HEK293T (cell line): Measurements from ENCODE around the gene ANP32B.
"Not testable (repeated sequence)": the region's sequence is repeated elsewhere in the genome, so short reads cannot be mapped to it uniquely, and the experiment has no call there.

ENCODE experiments used
- CTCF ChIA-PET: fragments of 350-600 bp; formaldehyde crosslinking; extraction: SDS; loops from one replicate; lab custom pipeline; 2021; ENCODE audit warnings: antibody characterized with exemption, inconsistent platforms; lab: Yijun Ruan, JAX
- POLR2A ChIA-PET: fragments of 350-600 bp; formaldehyde crosslinking; extraction: SDS; loops from one replicate; lab custom pipeline; 2020; ENCODE audit warnings: antibody characterized with exemption, inconsistent platforms; lab: Yijun Ruan, JAX
- DNase-seq: peaks from one replicate; pipeline ENCODE4 v3.0.0; 2012; ENCODE audit warnings: mixed read lengths; ENCODE audit errors: extremely low spot score
- ARNT ChIP-seq: fragments of 450-650 bp; IDR thresholded peaks from 2 replicates; pipeline ENCODE4 v1.6.1; 2017; ENCODE audit warnings: mild to moderate bottlenecking
- BHLHE40 ChIP-seq: fragments of 450-650 bp; IDR thresholded peaks from 2 replicates; pipeline ENCODE4 v1.6.1; 2016; ENCODE audit warnings: mild to moderate bottlenecking, moderate library complexity, borderline replicate concordance
- CTBP1 ChIP-seq: fragments of 450-650 bp; IDR thresholded peaks from 2 replicates; pipeline ENCODE4 v1.6.1; 2016; ENCODE audit warnings: borderline replicate concordance
- ELF4 ChIP-seq: fragments of 450-650 bp; IDR thresholded peaks from 2 replicates; pipeline ENCODE4 v1.6.1; 2017; ENCODE audit warnings: antibody characterized with exemption
- FOXA1 ChIP-seq: fragments of 450-650 bp; IDR thresholded peaks from 2 replicates; pipeline ENCODE4 v1.6.1; 2016; ENCODE audit warnings: mild to moderate bottlenecking
- FOXK2 ChIP-seq: fragments of 450-650 bp; IDR thresholded peaks from 2 replicates; pipeline ENCODE4 v1.6.1; 2016; ENCODE audit warnings: mild to moderate bottlenecking
- FOXM1 ChIP-seq: fragments of 450-650 bp; IDR thresholded peaks from 2 replicates; pipeline ENCODE4 v1.6.1; 2017; ENCODE audit warnings: mild to moderate bottlenecking, borderline replicate concordance
- HDGF ChIP-seq: fragments of 450-650 bp; IDR thresholded peaks from 2 replicates; pipeline ENCODE4 v1.6.1; 2017; ENCODE audit warnings: antibody characterized with exemption, borderline replicate concordance
- L3MBTL2 ChIP-seq: fragments of 450-650 bp; conservative IDR thresholded peaks from 2 replicates; pipeline ENCODE4 v1.6.1; 2016; ENCODE audit warnings: mild to moderate bottlenecking
- LEF1 ChIP-seq: fragments of 450-650 bp; IDR thresholded peaks from 2 replicates; pipeline ENCODE4 v1.6.1; 2017; ENCODE audit warnings: mild to moderate bottlenecking, borderline replicate concordance
- NFRKB ChIP-seq: fragments of 450-650 bp; IDR thresholded peaks from 2 replicates; pipeline ENCODE4 v1.6.1; 2016; ENCODE audit warnings: mild to moderate bottlenecking, moderate library complexity
- SP1 ChIP-seq: fragments of 450-650 bp; IDR thresholded peaks from 2 replicates; pipeline ENCODE4 v1.6.1; 2017
- SUZ12 ChIP-seq: fragments of 450-650 bp; IDR thresholded peaks from 2 replicates; pipeline ENCODE4 v1.6.1; 2016; ENCODE audit warnings: mild to moderate bottlenecking
- TARDBP ChIP-seq: fragments of 450-650 bp; IDR thresholded peaks from 2 replicates; pipeline ENCODE4 v1.6.1; 2016
- ZNF384 ChIP-seq: fragments of 450-650 bp; IDR thresholded peaks from 2 replicates; pipeline ENCODE4 v1.6.1; 2016
- TF ChIP-seq, protein P1 (sequence below): fragments of 450-650 bp; IDR thresholded peaks from 2 replicates; pipeline ENCODE4 v1.6.1; 2016

Gene ANP32B

DNA sequence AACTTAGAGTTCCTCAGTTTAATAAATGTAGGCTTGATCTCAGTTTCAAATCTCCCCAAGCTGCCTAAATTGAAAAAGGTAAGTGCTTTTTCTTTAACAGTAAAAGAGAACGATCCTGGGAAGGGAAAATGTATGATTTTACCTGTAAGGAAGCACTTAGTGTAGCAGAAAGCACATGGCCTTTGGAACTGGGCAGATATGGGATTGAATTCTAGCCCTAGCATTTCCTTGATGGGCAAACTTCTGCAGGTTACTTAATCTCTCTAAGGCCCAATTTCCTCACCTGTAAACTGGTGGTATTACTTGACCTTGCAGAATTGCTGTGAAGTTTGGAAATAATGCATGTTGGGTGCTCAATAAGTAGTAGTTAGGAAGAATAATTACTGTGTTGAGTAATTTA, 11.6 kb downstream of the ANP32B start:
- POLR2A ChIA-PET, result no interaction called here

DNA sequence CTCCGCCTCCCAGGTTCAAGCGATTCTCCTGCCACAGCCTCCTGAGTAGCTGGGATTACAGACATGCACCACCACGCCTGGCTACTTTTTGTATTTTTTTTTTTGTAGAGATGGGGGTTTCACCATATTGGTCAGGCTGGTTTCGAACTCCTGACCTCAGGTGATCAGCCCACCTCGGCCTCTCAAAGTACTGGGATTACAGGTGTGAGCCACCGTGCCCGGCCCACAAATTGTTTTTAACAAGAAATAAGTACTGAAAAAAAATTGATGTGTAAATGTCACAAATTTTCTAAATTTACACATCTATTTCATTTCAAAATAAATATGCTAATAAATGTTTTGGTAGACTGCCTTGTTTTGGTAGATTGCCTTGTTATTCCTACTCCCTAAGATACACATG, 13.5 kb downstream of the ANP32B start:
- CTCF ChIA-PET, result interaction anchor here (1.2 kb wide), 1 partner anchor 9 kb away, joined by 4 read pairs; no protein-coding TSS in a partner anchor
- POLR2A ChIA-PET, DNase-seq: not testable (repeated sequence)

More for the DNA sequence above, 11.6 kb downstream of the ANP32B start:
- no peak for TF ChIP-seq FOXK2
- TF ChIP-seq HDGF, result no peak
- TF ChIP-seq LEF1, result no peak
- no peak for TF ChIP-seq CTBP1
- TF ChIP-seq, protein P1, sequence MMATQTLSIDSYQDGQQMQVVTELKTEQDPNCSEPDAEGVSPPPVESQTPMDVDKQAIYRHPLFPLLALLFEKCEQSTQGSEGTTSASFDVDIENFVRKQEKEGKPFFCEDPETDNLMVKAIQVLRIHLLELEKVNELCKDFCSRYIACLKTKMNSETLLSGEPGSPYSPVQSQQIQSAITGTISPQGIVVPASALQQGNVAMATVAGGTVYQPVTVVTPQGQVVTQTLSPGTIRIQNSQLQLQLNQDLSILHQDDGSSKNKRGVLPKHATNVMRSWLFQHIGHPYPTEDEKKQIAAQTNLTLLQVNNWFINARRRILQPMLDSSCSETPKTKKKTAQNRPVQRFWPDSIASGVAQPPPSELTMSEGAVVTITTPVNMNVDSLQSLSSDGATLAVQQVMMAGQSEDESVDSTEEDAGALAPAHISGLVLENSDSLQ, result no peak
- TF ChIP-seq NFRKB, result no peak
- TF ChIP-seq ZNF384, result no peak
- no peak for TF ChIP-seq L3MBTL2
- no peak for TF ChIP-seq BHLHE40
- TF ChIP-seq SP1, result no peak
- no peak for TF ChIP-seq ARNT
- no peak for TF ChIP-seq FOXA1
- TF ChIP-seq ELF4, result no peak
- no peak for TF ChIP-seq FOXM1
- DNase-seq, result no peak
- CTCF ChIA-PET, result no interaction called here

DNA sequence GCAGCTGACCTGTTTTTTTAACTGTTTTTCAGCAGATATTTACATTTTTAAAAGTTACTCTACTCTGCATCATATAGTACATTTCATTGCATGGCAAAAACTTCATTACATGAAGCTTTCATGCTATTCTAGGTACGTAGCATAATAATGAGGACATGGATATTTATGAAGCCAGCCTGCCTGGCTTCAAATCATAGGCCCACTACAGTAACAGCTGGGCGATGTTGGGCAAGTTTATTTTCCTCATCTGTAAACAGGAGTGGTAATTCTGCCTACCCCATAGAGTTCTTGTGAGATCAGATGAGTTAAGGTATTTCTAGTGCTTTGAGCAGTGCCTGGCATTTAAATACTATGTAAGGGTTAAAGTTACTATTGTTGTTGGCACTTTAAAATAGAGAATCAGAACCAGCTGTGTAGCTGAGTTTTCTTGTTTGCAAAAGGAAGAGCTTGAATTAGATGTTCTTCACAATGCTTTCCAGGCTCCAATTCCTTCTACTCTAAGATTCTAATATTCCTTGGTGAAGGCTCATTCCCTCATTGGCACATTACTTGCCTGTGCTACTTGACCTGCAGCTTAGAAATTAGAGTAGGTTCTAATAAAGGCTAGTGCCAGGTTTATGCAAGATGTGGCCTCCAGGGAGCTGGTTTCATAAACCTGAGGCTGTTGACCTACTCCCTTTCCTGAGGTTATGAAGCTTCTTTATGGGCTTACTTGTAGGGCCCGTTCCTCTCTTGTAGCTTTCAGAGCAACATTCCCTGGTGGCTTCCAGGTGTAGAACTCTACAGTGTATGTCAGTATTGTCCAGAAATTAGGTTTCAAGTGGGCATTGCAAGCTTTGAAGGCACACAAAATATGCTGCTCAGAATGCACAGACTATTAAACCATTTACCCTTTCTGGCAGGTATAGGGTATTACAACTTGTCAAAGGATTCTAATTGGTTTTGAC, 14.5 kb downstream of the ANP32B start:
- ChIA-PET CTCF (interaction anchor here (1.0 kb wide), 1 partner anchor 17 kb away, joined by 3 read pairs; no protein-coding TSS in a partner anchor), POLR2A (interaction anchor here (1.0 kb wide), 1 partner anchor 15 kb away, joined by 4 read pairs; the partner anchor contains the start of gene ANP32B)
- no peak for DNase-seq
- TF ChIP-seq CTBP1 (no peak), FOXA1 (no peak), L3MBTL2 (no peak), TARDBP (no peak), ZNF384 (no peak), LEF1 (no peak), HDGF (no peak), BHLHE40 (no peak), ARNT (no peak), FOXK2 (no peak), SUZ12 (no peak), SP1 (no peak), FOXM1 (no peak), NFRKB (no peak), ELF4 (no peak)
- TF ChIP-seq, protein P1, result no peak

DNA sequence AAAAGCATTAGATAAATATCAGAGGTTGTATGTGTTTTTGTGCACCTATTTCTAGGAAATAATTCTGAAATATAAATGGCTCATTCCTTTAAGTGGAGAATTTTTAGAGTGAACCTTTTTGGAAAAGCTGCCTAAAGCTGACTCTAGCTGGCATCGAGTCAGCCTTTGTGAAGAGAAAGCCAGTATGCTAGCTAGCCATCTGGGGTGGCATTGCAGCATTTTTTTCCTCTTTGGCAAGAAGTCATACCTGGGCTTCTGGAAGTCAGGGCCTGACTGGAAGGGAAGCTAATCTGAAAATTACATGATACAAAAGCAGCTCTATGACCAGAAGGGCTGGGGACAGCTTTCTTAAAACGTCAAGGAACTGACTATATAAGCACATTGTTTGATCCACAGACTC, 19.7 kb downstream of the ANP32B start:
- DNase-seq, result no peak

DNA sequence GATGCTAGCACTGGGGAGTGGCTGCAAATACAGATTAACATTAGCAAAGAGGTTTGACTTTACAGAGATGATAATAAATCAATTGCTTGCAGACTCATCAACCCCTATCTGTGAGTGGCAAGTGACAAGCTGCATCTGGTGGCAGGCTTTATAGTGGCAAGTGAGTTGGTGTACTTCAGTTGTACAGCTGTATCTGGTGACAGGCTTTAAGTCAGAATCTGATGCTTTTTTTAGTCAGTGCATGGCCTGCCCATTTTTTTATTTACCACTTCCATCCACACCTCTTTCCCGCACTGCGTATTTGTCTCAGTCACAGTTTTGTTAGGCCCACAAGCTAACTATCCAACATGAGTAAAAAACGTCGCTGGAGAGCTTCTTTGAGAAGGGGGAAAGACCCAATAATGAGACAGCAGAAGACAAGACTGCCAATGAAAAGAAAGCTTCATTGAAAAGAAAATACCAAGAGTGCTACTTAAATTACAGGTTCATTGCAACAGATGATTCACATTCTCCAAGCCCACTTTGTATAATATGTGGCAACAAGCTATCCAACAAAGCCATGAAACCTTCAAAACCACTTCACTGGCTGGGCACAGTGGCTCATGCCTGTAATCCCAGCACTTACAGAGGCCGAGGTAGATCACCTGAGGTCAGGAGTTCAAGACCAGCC, 23.1 kb downstream of the ANP32B start:
- POLR2A ChIA-PET, result no interaction called here

More for the DNA sequence above, 19.7 kb downstream of the ANP32B start:
- CTCF ChIA-PET, result no interaction called here
- POLR2A ChIA-PET, result no interaction called here
- TF ChIP-seq CTBP1 (no peak), ZNF384 (no peak), HDGF (no peak), LEF1 (no peak), FOXA1 (no peak), ELF4 (no peak), NFRKB (no peak), FOXM1 (no peak), SUZ12 (no peak), L3MBTL2 (no peak), FOXK2 (no peak), SP1 (no peak), ARNT (no peak), TARDBP (no peak)
- TF ChIP-seq, protein P1, result no peak

More for the DNA sequence above, 23.1 kb downstream of the ANP32B start:
- CTCF ChIA-PET, result no interaction called here
- no peak for TF ChIP-seq TARDBP
- no peak for TF ChIP-seq ZNF384
- TF ChIP-seq FOXA1, result no peak
- TF ChIP-seq FOXM1, result no peak
- no peak for TF ChIP-seq CTBP1
- TF ChIP-seq HDGF, result no peak
- no peak for TF ChIP-seq BHLHE40
- TF ChIP-seq, protein P1, result no peak
- no peak for TF ChIP-seq ELF4
- no peak for TF ChIP-seq FOXK2
- TF ChIP-seq LEF1, result no peak
- TF ChIP-seq SUZ12, result no peak
- no peak for TF ChIP-seq SP1
- TF ChIP-seq NFRKB, result no peak
- TF ChIP-seq ARNT, result no peak
- TF ChIP-seq L3MBTL2, result no peak
- no peak for DNase-seq
